Measurements from ENCODE around the gene UQCRC2.

GRCh38 chr16:21989133-21989532, 36.0 kb downstream of the UQCRC2 start:
- no peak for TF ChIP-seq CTCF (IDR thresholded peaks at IDR 0.05; ENCODE audit: extremely low read depth in 1 of 2, insufficient read depth in 1 of 2, low read depth in 1 of 2, low read length in 2 of 2)
- TF ChIP-seq EZH2 (IDR thresholded peaks at IDR 0.05; ENCODE audit: borderline replicate concordance, low read depth, low read length, severe bottlenecking), result no peak
- TF ChIP-seq POLR2A (IDR thresholded peaks at IDR 0.05; ENCODE audit: low read depth, low read length), result no peak

Measured in endothelial cell of umbilical vein (primary cell).